CD4-positive, alpha-beta T cell treated with Interleukin-1 beta for 1 hour (primary cell): ENCODE data around the gene DCST1.

ENCODE experiments used
- DNase-seq, 2 donors: peaks; one replicate each; pipeline ENCODE4 v3.0.0-alpha.2; 2020 to 2022

Gene DCST1

GRCh38 chr1:155093911-155094621, 60.4 kb downstream of the DCST1 start:
- DNase-seq, result no peak

GRCh38 chr1:155094622-155094948, 61.0 kb downstream of the DCST1 start:
- no peak for DNase-seq

- no peak for DNase-seq
Measured at GRCh38 chr1:155099331-155099730, 65.7 kb downstream of the DCST1 start.
